A673 (cell line): ENCODE measurements around the gene CFAP61.

Source experiments
- EZH2 ChIP-seq: fragments of 200-600 bp; sonication (generic); IDR thresholded peaks from 2 replicates; pipeline ENCODE4 v1.6.1; 2017; ENCODE audit warnings: borderline replicate concordance, low read depth, mild to moderate bottlenecking, mixed read lengths, antibody characterized with exemption, low read length; ENCODE audit not compliant: poor library complexity, severe bottlenecking
- TF ChIP-seq, protein P1 (sequence below): fragments of 300-800, 200-600 bp; sonication (generic); conservative IDR thresholded peaks from 2 replicates; pipeline ENCODE4 v1.5.1; 2017; ENCODE audit warnings: low read depth, mild to moderate bottlenecking, antibody characterized with exemption, low read length, moderate library complexity, mixed read lengths

DNA sequence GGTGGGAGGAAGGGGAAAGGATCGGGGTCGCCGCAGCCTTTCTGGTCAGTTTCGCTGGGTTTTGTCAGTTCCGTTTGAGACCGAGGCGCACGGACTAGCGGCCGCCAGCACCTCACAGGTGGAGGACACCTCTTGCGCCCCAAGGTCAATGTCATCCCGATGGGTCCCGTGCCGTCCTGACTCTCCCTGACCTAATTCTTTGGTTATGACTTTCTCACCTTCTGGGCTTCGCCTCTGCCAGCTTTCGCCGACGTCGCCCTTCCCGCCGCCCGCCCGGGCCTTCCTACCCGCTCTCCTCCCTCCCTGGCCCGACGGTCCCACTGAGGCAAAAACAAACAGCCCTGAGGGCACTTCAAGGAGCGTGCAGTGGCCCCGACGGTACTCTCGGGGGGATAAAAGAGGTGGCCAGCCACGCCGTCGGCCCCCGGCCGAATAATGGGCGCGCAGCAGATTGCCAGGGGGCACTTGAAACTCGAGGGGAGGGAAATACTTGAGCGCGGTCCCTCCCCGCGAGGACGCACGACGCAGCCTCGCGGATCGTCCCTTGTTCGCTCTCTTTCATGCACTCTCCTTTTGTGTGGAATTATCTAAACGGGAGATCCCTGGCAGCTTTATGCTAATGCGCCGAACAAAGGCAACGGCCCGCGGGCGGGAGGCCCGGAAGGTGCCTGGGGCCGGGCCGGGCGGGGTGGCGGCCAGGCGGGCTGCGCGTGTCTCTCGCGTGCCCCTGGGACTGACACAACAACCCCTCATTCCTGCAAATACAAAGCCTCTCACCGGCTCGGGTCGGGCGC is 311.7 kb downstream of the CFAP61 start:
- TF ChIP-seq, protein P1, sequence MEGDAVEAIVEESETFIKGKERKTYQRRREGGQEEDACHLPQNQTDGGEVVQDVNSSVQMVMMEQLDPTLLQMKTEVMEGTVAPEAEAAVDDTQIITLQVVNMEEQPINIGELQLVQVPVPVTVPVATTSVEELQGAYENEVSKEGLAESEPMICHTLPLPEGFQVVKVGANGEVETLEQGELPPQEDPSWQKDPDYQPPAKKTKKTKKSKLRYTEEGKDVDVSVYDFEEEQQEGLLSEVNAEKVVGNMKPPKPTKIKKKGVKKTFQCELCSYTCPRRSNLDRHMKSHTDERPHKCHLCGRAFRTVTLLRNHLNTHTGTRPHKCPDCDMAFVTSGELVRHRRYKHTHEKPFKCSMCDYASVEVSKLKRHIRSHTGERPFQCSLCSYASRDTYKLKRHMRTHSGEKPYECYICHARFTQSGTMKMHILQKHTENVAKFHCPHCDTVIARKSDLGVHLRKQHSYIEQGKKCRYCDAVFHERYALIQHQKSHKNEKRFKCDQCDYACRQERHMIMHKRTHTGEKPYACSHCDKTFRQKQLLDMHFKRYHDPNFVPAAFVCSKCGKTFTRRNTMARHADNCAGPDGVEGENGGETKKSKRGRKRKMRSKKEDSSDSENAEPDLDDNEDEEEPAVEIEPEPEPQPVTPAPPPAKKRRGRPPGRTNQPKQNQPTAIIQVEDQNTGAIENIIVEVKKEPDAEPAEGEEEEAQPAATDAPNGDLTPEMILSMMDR: 0 out of 2 replicates have a peak, but pooled peaks have one; percentile 11
- TF ChIP-seq EZH2: peak; percentile 97
